ENCODE results near the gene HBA2. TPM values are rescaled to one million over a fixed set of nuclear protein-coding genes. Genes with fewer than 3 reads are reported as not detected.
A peak's percentile ranks its signal among the peaks of the same experiment; 100 is the strongest.
"Not testable (repeated sequence)": the region's sequence is repeated elsewhere in the genome, so short reads cannot be mapped to it uniquely, and the experiment has no call there.

Gene HBA2
- total RNA-seq, 1 donor from 2014 or later = 697 TPM

GRCh38 chr16:152141-153128, 20.2 kb upstream of the HBA2 start, which contains the start of gene HBZ:
Gene HBZ (plus strand): TSS chr16:152644. CDS start chr16:152910, 266 bp downstream.
- Histone ChIP-seq H3K4me1 (peaks cover 9% of the 10 kb centered on the region), H3K9me3 (no peaks in the 10 kb centered on the region), H3K27me3 (no peaks in the 10 kb centered on the region), H3K27ac (no peak within 1 kb of the TSS), H3K36me3 (no peaks in the 10 kb centered on the region), H3K4me3 (no peak within 1 kb of the TSS)
- TF ChIP-seq CTCF (IDR thresholded peaks at IDR 0.05) = no peak
- no peak for TF ChIP-seq POLR2AphosphoS5 (IDR thresholded peaks at IDR 0.05; ENCODE audit: insufficient read depth in 1 of 2, low read depth in 1 of 2)
- no peak for TF ChIP-seq POLR2A (IDR thresholded peaks at IDR 0.05)
- DNase-seq (ENCODE audit: extremely low spot score in 2 of 2) = no peak
- intact Hi-C loops (cut with DNase I) = no loop called here

- H3K4me3 ChIP-seq; H3K9me3 ChIP-seq; H3K27me3 ChIP-seq; H3K36me3 ChIP-seq; H3K4me1 ChIP-seq; intact Hi-C loops (cut with DNase I); DNase-seq (ENCODE audit: extremely low spot score in 2 of 2); H3K27ac ChIP-seq: not testable (repeated sequence)
These were observed 19.6 kb upstream of the HBA2 start for GRCh38 chr16:153129-153521.

GRCh38 chr16:153550-154216, 19.0 kb upstream of the HBA2 start:
- H3K27ac ChIP-seq; H3K36me3 ChIP-seq; intact Hi-C loops (cut with DNase I); DNase-seq (ENCODE audit: extremely low spot score in 2 of 2); H3K4me1 ChIP-seq; H3K9me3 ChIP-seq; H3K4me3 ChIP-seq; H3K27me3 ChIP-seq: not testable (repeated sequence)

- H3K27ac ChIP-seq = no peak overlapping the region
These were observed 18.3 kb upstream of the HBA2 start for GRCh38 chr16:154217-155030.

GRCh38 chr16:155031-155398, 17.7 kb upstream of the HBA2 start:
- no peaks in the 10 kb centered on the region for H3K9me3 ChIP-seq

More at GRCh38 chr16:154217-155030, 18.3 kb upstream of the HBA2 start:
- peaks cover 9% of the 10 kb centered on the region for H3K4me1 ChIP-seq
- no peaks in the 10 kb centered on the region for H3K27me3 ChIP-seq
- no peak for TF ChIP-seq POLR2A (IDR thresholded peaks at IDR 0.05)
- no peak for TF ChIP-seq CTCF (IDR thresholded peaks at IDR 0.05)
- TF ChIP-seq POLR2AphosphoS5 (IDR thresholded peaks at IDR 0.05; ENCODE audit: insufficient read depth in 1 of 2, low read depth in 1 of 2) = peak in 1 of 2 donors; percentile 26
- intact Hi-C loops (cut with DNase I) = no loop called here
- H3K36me3 ChIP-seq = no peaks in the 10 kb centered on the region
- H3K4me3 ChIP-seq = peak overlapping the region; percentile 48 to 69
- no peak for DNase-seq (ENCODE audit: extremely low spot score in 2 of 2)
- H3K9me3 ChIP-seq = no peaks in the 10 kb centered on the region

More at GRCh38 chr16:155031-155398, 17.7 kb upstream of the HBA2 start:
- no peak overlapping the region for H3K27ac ChIP-seq
- intact Hi-C loops (cut with DNase I) = no loop called here
- H3K36me3 ChIP-seq = no peaks in the 10 kb centered on the region
- H3K4me1 ChIP-seq = peaks cover 9% of the 10 kb centered on the region
- no peak overlapping the region for H3K4me3 ChIP-seq
- TF ChIP-seq CTCF (IDR thresholded peaks at IDR 0.05) (no peak), POLR2A (IDR thresholded peaks at IDR 0.05) (no peak), POLR2AphosphoS5 (IDR thresholded peaks at IDR 0.05; ENCODE audit: insufficient read depth in 1 of 2, low read depth in 1 of 2) (no peak)
- H3K27me3 ChIP-seq = no peaks in the 10 kb centered on the region
- no peak for DNase-seq (ENCODE audit: extremely low spot score in 2 of 2)

Measured in vagina (tissue), 2 donors.